SK-N-DZ (cell line): Measurements from ENCODE around the gene ETF1.
"Not testable (repeated sequence)": the region's sequence is repeated elsewhere in the genome, so short reads cannot be mapped to it uniquely, and the experiment has no call there.

Experiments
- DNase-seq: peaks from one replicate; pipeline ENCODE4 v3.0.0-alpha.2; 2015; ENCODE audit warnings: low spot score

The ETF1 gene

DNA sequence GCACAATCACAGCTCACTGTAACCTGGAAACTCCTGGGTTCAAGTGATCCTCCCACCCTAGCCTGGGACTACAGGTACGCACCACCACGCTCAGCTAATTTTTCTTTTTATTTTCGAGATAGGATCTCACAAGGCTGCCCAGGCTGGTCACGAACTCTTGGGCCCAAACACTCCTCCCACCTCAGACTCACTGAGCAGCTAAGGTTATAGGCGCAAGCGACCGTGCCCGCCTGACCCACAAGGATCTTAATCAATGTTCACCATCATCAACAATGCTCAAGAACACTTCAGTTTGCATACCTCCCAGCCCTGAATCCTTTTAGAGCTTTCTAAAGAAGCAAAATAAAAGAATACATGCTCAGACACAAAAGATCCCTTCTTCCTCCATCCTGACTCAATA is 13.2 kb downstream of the ETF1 start:
- DNase-seq: no peak

- no peak for DNase-seq
These were observed 14.1 kb downstream of the ETF1 start for GRCh38 chr5:138528744-138529469.

DNA sequence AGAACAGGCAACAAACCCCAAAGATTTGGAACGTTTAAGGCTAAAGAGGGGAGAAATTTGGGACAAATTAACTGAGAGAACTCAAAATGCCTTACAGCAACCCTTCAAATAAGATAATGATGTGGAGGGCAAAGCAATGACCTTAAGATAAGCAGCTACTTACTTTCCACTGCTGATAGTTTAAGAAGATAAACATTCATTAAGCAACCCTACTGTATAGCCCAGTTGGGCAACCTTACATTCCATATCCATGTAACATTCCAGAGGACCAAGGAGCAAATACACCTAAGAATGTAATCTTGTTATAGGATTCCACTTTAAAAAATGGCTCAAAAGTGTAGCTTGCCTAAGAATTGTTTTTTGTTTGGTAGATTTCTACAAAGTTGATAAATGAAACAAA is 14.8 kb downstream of the ETF1 start:
- DNase-seq: no peak

DNA sequence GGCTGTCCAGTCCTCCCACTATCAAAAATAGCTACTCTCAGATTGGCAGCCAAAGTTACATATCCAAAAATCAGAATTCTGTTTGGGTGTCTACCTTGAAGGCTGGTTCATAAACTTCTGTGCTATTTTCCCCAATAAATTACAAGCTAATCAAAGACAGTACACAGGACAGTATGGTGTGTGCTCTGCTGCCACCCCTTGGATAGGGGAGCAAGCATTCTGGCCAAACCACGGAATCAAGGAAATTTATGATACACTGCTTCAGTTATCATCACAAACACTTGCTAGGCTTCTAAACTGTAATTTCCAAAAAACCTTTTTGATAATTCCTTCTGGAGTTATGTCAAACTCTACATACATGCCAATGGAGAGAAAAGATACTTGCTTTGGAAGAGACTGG is 15.9 kb downstream of the ETF1 start:
- DNase-seq: no peak

DNA sequence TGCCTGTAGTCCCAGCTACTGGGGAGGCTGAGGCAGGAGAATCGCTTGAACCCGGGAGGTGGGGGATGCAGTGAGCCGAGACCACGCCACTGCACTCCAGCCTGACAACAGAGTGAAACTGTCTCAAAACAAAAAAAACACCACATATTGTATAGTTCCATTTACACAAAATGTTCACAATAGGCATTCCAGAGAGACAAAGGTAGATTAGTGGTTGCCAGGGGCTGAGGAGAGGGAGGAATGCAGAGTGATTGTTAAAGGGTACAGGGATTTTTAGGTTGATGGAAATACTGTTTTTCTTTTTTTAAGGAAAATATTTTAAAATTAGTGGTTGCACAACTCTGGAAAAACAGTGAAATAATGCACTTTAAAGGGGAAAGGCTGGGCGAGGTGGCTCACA is 19.6 kb downstream of the ETF1 start:
- no peak for DNase-seq

DNA sequence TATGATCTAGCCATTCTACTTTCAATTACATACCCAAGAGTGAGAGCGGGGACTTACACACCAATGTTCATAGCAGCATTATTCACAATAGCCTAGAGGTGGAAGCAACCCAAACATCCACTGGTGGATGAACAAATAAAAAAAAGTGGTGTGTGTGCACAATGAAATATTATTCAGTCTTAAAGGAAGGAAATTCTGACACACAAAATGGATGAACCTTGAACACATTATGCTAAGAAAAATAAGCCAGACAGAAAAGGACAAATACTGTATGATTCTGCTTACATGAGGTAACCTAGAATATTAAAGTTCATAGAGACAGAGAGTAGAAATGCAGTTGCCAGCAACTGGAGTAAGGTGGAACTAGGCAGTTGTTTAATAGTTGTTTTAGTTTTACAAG is 22.1 kb downstream of the ETF1 start:
- no peak for DNase-seq

DNA sequence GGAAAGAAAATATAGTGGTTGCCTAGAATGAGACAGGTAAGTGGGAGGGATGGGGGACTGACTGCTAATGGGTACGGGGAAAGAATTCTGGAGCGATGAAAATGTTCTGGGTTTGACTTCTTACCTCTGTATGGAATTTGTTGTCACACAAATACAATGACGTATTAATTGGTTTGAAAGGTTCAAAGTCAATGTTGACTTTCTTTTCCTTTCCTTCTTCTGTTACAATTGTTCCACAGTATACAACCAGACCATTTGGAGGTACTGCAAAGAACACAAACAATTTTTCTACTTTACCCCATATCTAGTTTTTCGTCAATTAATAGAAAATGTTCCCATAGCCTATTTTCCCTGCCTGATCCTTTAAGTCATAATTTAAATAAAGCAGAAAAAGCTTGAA is 25.6 kb downstream of the ETF1 start:
- DNase-seq: no peak

GRCh38 chr5:138515556-138516245 is 27.3 kb downstream of the ETF1 start:
- no peak for DNase-seq

DNA sequence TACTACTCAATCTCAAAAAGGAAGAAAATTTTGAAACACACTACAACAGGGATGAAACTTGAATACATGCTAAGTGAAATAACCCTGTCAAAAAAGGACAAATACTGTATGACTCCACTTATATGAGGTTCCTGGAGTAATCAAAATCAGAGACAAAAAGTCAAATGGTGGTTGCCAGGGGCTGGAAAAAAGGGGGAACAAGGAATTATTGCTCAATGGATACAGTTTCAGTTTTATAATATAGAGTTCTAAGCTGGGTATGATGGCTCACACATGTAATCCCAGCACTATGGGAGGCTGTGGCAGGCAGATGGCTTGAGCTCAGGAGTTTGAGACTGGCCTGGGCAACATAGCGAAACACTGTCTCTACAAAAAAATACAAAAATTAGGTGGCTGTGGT is 29.0 kb downstream of the ETF1 start:
- DNase-seq: no peak

GRCh38 chr5:138508958-138509357 is 34.1 kb downstream of the ETF1 start:
- DNase-seq: no peak

GRCh38 chr5:138507485-138507884 is 35.6 kb downstream of the ETF1 start:
- DNase-seq: not testable (repeated sequence)

GRCh38 chr5:138506370-138507306 is 36.4 kb downstream of the ETF1 start:
- DNase-seq: no peak

GRCh38 chr5:138504799-138505198 is 38.2 kb downstream of the ETF1 start:
- no peak for DNase-seq

GRCh38 chr5:138503487-138504270 is 39.4 kb downstream of the ETF1 start:
- DNase-seq: peak; percentile 69

DNA sequence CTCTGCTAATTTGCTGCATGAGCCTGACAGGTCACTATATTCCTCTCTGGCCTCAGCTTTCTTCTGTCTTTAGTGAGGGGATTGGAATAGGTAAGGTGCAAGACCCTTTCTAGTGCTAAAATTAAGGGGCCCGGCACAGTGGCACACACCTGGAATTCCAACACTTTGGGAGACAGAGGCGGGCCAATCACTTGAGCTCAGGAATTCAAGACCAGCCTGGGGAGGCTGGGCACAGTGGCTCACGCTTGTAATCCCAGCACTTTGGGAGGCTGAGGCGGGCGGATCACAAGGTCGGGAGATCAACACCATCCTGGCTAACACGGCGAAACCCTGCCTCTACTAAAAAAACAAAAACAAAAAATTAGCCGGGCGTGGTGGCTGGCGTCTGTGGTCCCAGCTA is 40.5 kb downstream of the ETF1 start:
- DNase-seq: no peak

GRCh38 chr5:138502121-138502520 is 40.9 kb downstream of the ETF1 start:
- no peak for DNase-seq

DNA sequence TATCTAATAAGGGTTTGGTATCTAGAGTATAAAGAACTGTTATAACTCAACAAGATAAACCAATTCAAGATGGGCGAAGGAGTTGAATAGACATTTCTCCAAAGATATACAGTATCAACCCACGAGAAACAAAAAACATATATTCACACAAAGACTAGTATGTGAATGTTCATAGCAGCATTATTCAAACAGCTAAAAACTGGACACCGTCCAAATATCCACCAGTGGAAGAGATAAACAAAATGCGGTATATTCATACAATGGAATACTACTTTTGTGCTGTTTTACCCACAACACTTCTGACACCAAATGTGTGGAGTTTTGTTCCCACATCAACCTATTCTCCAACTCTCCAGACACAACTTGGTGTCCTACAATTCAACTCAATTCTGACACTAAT is 44.7 kb downstream of the ETF1 start:
- no peak for DNase-seq

DNA sequence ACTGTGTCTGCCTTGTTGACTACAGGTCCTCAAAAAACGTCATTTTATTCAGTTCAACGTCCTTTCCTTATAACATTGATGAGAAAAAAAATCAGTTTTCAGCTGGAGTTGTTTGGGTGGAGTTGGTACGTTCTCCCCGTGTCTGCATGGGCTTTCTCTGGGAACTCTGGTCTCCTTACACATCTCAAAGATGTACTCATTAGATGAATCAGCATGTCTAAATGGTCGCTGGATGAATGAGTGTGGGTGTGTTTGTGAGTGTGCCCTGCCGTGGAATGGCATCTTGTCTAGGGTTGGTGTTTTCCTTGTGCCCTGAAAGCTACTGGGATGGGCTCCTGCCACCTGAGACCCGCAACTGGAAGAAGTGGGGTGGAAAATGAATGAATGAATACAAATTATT is 47.7 kb downstream of the ETF1 start:
- no peak for DNase-seq

- peak; percentile 32 for DNase-seq
These were observed 50.4 kb downstream of the ETF1 start for GRCh38 chr5:138492560-138493045.

GRCh38 chr5:138491669-138492559 is 51.1 kb downstream of the ETF1 start:
- DNase-seq: peak; percentile 47
